Ovary (tissue), 3 donors: ENCODE data around the gene SOX2.

Experiments
- EP300 ChIP-seq: sonication (generic); formaldehyde crosslinking; IDR thresholded peaks from one replicate; pipeline ENCODE4 v1.6.1; 2017; ENCODE audit warnings: antibody characterized with exemption
- POLR2A ChIP-seq: fragments of 450-650 bp; IDR thresholded peaks from one replicate; pipeline ENCODE4 v1.6.1; 2017; ENCODE audit warnings: antibody characterized with exemption, mild to moderate bottlenecking, moderate library complexity
- TF ChIP-seq, protein P1 (sequence below), 3 donors: fragments of 450-650 bp in 2 of 3; fragments of 200-600 bp in 1 of 3; IDR thresholded peaks; one replicate each; pipeline versions ENCODE4 v1.5.1 to v1.8.0; 2016 to 2022; ENCODE audit warnings: antibody characterized with exemption in 3 of 3, mild to moderate bottlenecking in 1 of 3
- donor health status: DM: no; HTN: no; CAD: no.

GRCh38 chr3:181712553-181713279 is 991 bp downstream of the SOX2 start:
- TF ChIP-seq, protein P1, sequence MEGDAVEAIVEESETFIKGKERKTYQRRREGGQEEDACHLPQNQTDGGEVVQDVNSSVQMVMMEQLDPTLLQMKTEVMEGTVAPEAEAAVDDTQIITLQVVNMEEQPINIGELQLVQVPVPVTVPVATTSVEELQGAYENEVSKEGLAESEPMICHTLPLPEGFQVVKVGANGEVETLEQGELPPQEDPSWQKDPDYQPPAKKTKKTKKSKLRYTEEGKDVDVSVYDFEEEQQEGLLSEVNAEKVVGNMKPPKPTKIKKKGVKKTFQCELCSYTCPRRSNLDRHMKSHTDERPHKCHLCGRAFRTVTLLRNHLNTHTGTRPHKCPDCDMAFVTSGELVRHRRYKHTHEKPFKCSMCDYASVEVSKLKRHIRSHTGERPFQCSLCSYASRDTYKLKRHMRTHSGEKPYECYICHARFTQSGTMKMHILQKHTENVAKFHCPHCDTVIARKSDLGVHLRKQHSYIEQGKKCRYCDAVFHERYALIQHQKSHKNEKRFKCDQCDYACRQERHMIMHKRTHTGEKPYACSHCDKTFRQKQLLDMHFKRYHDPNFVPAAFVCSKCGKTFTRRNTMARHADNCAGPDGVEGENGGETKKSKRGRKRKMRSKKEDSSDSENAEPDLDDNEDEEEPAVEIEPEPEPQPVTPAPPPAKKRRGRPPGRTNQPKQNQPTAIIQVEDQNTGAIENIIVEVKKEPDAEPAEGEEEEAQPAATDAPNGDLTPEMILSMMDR (IDR thresholded peaks at IDR 0.05) = no peak
- TF ChIP-seq POLR2A (no peak), EP300 (no peak)
